GM18873 (cell line): ENCODE measurements around the gene SH3GL3.

ENCODE experiments used
- ATAC-seq: cut with Tn5 transposase; IDR thresholded peaks from one replicate; pipeline ENCODE4 v1.9.1; 2021; ENCODE audit warnings: mild to moderate bottlenecking, moderate library complexity, moderate number of reproducible peaks; ENCODE audit not compliant: unreplicated experiment, low FRiP score

The SH3GL3 gene

GRCh38 chr15:83559310-83559966 is 112.3 kb downstream of the SH3GL3 start:
- ATAC-seq = no peak

GRCh38 chr15:83561661-83562060 is 114.5 kb downstream of the SH3GL3 start:
- ATAC-seq = no peak

- ATAC-seq = no peak
Measured at GRCh38 chr15:83565138-83565537, 118.0 kb downstream of the SH3GL3 start.

GRCh38 chr15:83565553-83566159 is 118.5 kb downstream of the SH3GL3 start:
- no peak for ATAC-seq

GRCh38 chr15:83567318-83567717 is 120.2 kb downstream of the SH3GL3 start:
- ATAC-seq = no peak

- ATAC-seq = no peak
Measured at GRCh38 chr15:83569341-83569740, 122.2 kb downstream of the SH3GL3 start.

- no peak for ATAC-seq
Measured at GRCh38 chr15:83570756-83571155, 123.6 kb downstream of the SH3GL3 start.

- ATAC-seq = no peak
Measured at GRCh38 chr15:83571820-83572707, 124.9 kb downstream of the SH3GL3 start.

- no peak for ATAC-seq
Measured at GRCh38 chr15:83574345-83574744, 127.2 kb downstream of the SH3GL3 start.

- no peak for ATAC-seq
Measured at GRCh38 chr15:83578691-83579090, 131.6 kb downstream of the SH3GL3 start.

- ATAC-seq = no peak
Measured at GRCh38 chr15:83581381-83581780, 134.2 kb downstream of the SH3GL3 start.

- no peak for ATAC-seq
Measured at GRCh38 chr15:83582381-83582780, 135.2 kb downstream of the SH3GL3 start.

- no peak for ATAC-seq
Measured at GRCh38 chr15:83585601-83586335, 138.6 kb downstream of the SH3GL3 start.

- no peak for ATAC-seq
Measured at GRCh38 chr15:83587091-83587490, 139.9 kb downstream of the SH3GL3 start.

GRCh38 chr15:83588441-83588840 is 141.3 kb downstream of the SH3GL3 start:
- ATAC-seq = no peak

GRCh38 chr15:83592370-83593040 is 145.4 kb downstream of the SH3GL3 start:
- no peak for ATAC-seq

- ATAC-seq = no peak
Measured at GRCh38 chr15:83595191-83595590, 148.1 kb downstream of the SH3GL3 start.

GRCh38 chr15:83598031-83598430 is 150.9 kb downstream of the SH3GL3 start:
- ATAC-seq = no peak

GRCh38 chr15:83602021-83602420 is 154.9 kb downstream of the SH3GL3 start:
- no peak for ATAC-seq

GRCh38 chr15:83604549-83604948 is 157.4 kb downstream of the SH3GL3 start:
- ATAC-seq = no peak
